Mucosa of descending colon (tissue), 3 donors: ENCODE results near the gene IGSF21. TPM values are rescaled to one million over a fixed set of nuclear protein-coding genes. Genes with fewer than 3 reads are reported as not detected.
A peak's percentile ranks its signal among the peaks of the same experiment; 100 is the strongest.

ENCODE experiments used
- ATAC-seq: fragments of 200-7000 bp; cut with Tn5 transposase; one replicate; pipeline ENCODE4 v1.9.1; 2020; ENCODE audit warnings: mild to moderate bottlenecking, moderate library complexity
- DNase-seq, 3 donors: peaks; one replicate each; pipeline ENCODE4 v3.0.0-alpha.2; 2020
- H3K36me3 ChIP-seq: fragments of 200-600 bp; one replicate; pipeline ENCODE4 v1.8.0; 2021; ENCODE audit warnings: low read depth, mild to moderate bottlenecking
- H3K4me1 ChIP-seq: fragments of 200-600 bp; one replicate; pipeline ENCODE4 v1.8.0; 2021; ENCODE audit warnings: low read depth, mild to moderate bottlenecking
- H3K4me3 ChIP-seq: fragments of 200-600 bp; one replicate; pipeline ENCODE4 v1.8.0; 2021; ENCODE audit warnings: mild to moderate bottlenecking
- H3K9me3 ChIP-seq: fragments of 200-600 bp; one replicate; pipeline ENCODE4 v1.8.0; 2021; ENCODE audit warnings: mild to moderate bottlenecking
- CTCF ChIP-seq: fragments of 200-600 bp; IDR thresholded peaks from one replicate; pipeline ENCODE4 v1.8.0; 2022; ENCODE audit warnings: antibody characterized with exemption, mild to moderate bottlenecking
- intact Hi-C, 2 donors: fragments of 100-400 bp; cut with DNase I in 1 of 2; cut with micrococcal nuclease in 1 of 2; formaldehyde crosslinking; loops; one replicate each; pipeline versions ENCODE4 v1.11.0 to v1.11.1; 2022; cut with DNase I, micrococcal nuclease
- total RNA-seq, 3 donors: library from RNA; stranded (reverse); fragmentation: NEBNext Ultra II Directional in 2 of 3; extraction: Animal tissue kit (Norgen Biotek cat#: 25700) in 2 of 3; gene quantifications; one replicate each; pipeline versions ENCODE4 v1.2.1 to v1.2.4, GENCODE V29; 2021 to 2023
- donor health status: DM: no; HTN: no; CAD: no; lungs with moderate emphysema.
- donor health status: DM: no; HTN: no; CAD: no.
- donor health status: DM: no; HTN: yes; CAD: no.

IGSF21 gene
- total RNA-seq, 3 donors from 2014 or later, result 0.70 to 1.4 (median 0.96) TPM

DNA sequence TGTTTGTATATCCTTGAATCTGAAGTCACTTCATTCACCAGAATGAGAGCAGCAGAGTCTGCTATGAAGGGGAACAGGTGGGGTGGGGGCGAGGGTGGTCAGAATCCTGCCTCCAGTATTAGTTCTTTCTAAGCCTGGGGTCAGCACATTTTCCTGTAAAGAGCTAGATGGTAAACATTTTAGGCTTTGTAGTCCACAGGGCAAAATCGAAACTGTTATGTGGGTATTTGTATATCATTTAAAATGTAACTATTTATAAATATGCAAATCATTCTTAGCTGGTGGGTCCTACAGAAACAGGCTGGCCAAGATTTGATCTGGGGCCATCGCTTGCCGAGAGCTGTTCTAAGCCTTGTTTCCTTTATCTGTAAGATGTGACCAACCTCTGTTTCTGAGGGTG lies 96.0 kb downstream of the IGSF21 start:
- intact Hi-C loops, result no loop called here
- H3K36me3 ChIP-seq, result no peaks in the 10 kb centered on the region
- DNase-seq, result no peak
- no peaks in the 10 kb centered on the region for H3K4me1 ChIP-seq
- ATAC-seq, result no peak
- H3K9me3 ChIP-seq, result no peaks in the 10 kb centered on the region
- no peak overlapping the region for H3K4me3 ChIP-seq
- TF ChIP-seq CTCF, result no peak

DNA sequence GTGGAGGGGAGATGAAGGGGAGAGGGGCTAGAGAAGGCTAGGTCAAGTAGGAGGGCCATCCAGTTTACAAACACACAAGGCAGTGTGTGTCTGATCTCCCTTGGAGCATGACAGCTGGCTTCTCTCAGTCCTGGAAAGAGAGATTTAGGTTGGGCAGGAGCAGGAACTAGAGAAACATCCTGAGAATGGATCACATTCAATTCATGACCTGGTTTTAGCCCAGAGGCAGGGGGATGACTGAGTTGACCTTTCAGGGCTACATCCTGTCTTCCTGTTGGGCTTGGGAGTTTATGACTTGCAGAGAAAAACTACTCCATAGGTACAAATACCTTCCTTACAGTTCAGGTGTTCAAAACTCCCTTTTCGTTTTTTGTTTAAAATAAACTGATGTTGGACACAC lies 97.0 kb downstream of the IGSF21 start:
- Histone ChIP-seq H3K9me3 (no peaks in the 10 kb centered on the region), H3K4me3 (no peak overlapping the region), H3K4me1 (no peaks in the 10 kb centered on the region), H3K36me3 (no peaks in the 10 kb centered on the region)
- TF ChIP-seq CTCF, result no peak
- ATAC-seq (no peak), DNase-seq (no peak)
- intact Hi-C loops, result no loop called here

- intact Hi-C loops, result no loop called here
- H3K9me3 ChIP-seq, result no peaks in the 10 kb centered on the region
- ATAC-seq, result no peak
- no peak for TF ChIP-seq CTCF
- H3K36me3 ChIP-seq, result no peaks in the 10 kb centered on the region
- H3K4me1 ChIP-seq, result no peaks in the 10 kb centered on the region
- no peak for DNase-seq
- H3K4me3 ChIP-seq, result no peak overlapping the region
Observed at GRCh38 chr1:18205319-18205718, 97.7 kb downstream of the IGSF21 start.

DNA sequence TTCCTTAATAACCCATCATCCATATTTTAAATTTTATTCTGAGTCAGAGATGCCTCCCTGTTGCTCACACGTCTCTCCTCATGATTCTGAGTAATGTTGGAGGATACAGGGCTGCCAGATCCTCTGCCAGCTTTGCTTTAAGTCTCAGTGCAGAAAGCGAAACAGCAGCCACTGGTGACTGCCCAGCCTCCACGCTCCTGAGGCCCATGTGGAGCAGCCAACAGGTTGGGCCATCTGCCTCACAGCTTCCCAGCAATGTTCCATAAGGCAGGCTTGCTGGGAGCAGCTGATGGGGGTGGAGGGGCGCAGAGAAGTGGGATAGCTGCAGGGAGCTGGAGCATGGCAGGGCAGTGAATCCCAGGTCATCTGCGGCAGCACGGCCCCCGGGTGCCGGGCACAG lies 104.2 kb downstream of the IGSF21 start:
- H3K36me3 ChIP-seq, result no peaks in the 10 kb centered on the region
- TF ChIP-seq CTCF, result no peak
- ATAC-seq (no peak), DNase-seq (no peak)
- no peak overlapping the region for H3K4me3 ChIP-seq
- H3K4me1 ChIP-seq, result no peaks in the 10 kb centered on the region
- no peaks in the 10 kb centered on the region for H3K9me3 ChIP-seq
- intact Hi-C loops, result no loop called here

- H3K36me3 ChIP-seq, result no peaks in the 10 kb centered on the region
- no peak for TF ChIP-seq CTCF
- peak; percentile 74 for ATAC-seq
- intact Hi-C loops, result no loop called here
- peak in 2 of 3 donors; percentile 28 to 78 for DNase-seq
- no peaks in the 10 kb centered on the region for H3K4me1 ChIP-seq
- no peaks in the 10 kb centered on the region for H3K9me3 ChIP-seq
- H3K4me3 ChIP-seq, result no peak overlapping the region
Observed at GRCh38 chr1:18217398-18218043, 109.9 kb downstream of the IGSF21 start.

- ATAC-seq (no peak), DNase-seq (no peak)
- peaks cover 12% of the 10 kb centered on the region for H3K9me3 ChIP-seq
- no peaks in the 10 kb centered on the region for H3K36me3 ChIP-seq
- H3K4me3 ChIP-seq, result no peak overlapping the region
- no peak for TF ChIP-seq CTCF
- no peaks in the 10 kb centered on the region for H3K4me1 ChIP-seq
- intact Hi-C loops, result no loop called here
Observed at GRCh38 chr1:18229625-18230024, 122.0 kb downstream of the IGSF21 start.
